ENCODE measurements around the gene SLC6A6.
"Not testable (repeated sequence)": the region's sequence is repeated elsewhere in the genome, so short reads cannot be mapped to it uniquely, and the experiment has no call there.

SLC6A6 gene

DNA sequence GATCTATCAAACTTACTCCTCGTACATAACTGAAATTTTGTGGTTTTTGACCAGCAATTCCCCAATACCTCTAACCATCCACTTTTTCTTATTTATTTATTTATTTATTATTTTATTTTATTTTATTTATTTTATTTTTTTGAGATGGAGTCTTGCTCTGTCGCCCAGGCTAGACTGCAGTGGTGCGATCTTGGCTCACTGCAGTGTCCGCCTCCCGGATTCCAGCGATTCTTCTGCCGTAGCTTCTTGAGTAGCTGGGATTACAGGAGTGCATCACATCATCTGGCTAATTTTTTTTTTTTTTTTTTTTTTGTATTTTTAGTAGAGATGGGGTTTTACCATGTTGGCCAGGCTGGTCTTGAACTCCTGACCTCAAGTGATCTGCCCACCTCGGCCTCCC, 35.3 kb downstream of the SLC6A6 start:
- DNase-seq (ENCODE audit: low spot score) = not testable (repeated sequence)

GRCh38 chr3:14438262-14438661, 35.9 kb downstream of the SLC6A6 start:
- no peak for DNase-seq (ENCODE audit: low spot score)

DNA sequence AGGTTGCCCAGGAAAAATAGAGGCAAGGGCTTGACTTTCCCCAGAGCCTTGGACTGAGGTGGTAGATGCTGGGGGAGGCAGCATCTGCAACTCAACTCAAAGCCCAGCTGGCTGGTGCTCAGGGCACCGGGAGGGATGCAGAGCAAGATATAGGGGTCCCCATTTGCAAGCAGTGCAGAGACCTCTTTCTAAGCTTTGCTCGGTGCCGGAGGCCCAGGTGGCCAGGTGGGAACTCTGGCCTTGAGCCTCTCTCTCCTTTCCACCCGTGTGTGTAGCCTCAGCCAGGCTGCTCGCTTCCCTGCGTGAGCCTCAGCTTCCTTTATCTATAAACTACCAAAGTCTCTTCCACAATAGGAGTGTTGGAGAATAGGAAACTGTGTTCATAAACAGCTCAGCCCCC, 36.5 kb downstream of the SLC6A6 start:
- no peak for DNase-seq (ENCODE audit: low spot score)

DNA sequence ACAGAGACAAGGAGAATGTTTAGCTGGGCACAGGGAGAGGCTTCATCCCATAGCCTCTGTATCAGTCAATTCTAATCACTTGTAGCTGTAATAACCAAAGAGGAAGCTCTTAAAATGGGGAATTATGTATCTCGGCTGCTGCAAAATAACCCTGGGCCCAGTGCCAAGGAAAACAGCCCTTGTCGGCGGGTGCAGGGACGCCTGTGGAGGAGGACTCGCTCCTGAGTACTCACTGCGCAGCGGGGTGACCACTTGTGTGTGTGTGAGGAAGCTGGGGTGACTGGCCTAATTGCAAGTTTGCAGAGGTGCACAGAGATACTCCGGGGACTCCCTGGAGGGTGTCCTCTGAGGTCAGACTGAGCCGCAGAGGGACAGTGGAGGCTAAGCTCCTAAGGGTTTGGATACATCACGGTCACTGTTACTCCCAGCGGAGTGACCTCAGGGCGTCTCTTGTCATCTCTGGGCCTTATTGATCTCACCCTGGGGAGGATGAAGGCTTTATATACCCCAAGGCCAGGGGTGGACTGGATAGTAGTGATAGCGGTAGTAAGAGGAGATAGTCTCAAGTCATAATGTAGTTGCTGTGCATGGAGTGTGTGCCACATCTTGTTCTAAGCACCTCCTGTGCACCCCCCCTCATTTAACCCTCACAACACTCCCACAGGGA, 37.2 kb downstream of the SLC6A6 start:
- no peak for DNase-seq (ENCODE audit: low spot score)

DNA sequence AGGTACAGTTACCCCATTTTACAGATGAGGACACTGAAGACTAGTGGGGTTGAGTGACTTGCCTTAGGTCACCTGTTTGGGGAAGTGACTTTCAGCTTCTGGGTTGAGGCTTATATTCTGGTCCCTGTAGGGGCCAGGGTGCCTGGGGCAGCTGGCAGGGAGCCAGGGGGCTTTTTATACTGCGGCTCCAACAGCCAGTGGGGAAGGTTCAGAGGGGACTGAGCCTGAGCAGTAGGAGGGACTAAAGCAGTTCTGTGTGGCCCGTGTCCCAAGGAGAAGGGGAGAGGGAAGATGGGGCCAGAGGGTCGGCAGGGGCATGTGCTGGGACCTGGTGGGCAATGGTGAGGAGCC, 37.7 kb downstream of the SLC6A6 start:
- DNase-seq (ENCODE audit: low spot score) = no peak

DNA sequence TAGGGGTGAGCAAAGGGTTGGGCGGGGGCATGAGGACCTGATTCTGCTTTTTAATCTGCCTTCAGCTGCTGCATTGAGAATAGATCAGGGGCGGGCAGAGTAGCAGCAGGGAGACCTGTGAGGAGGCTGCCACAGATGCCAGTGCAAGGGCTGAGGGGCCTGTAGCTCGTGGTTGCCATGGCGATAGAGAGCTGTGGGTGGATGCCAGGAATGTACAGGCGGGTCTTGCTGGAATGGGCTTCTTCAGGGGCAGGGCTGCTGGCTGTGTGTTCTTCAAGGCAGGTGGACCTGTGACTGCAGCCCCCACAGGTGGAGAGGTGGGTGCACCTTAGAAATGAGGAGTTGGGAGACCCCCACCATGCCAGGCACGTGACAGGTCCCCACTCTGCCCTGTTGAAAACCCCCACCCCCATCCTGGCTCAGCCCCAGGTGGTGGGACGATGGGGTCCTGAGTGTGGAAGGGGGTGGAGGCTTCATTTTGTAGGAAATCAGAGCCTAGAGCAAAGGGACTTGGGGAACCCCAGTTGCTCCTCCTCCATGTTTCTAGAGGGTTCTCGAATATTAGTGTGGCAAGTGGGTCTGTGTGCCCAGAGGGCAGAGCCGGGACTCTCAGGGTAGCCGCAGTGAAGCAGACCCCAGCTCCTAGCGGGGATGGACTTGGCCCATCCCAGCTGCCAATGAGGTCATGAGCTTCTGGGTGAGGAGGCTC, 38.3 kb downstream of the SLC6A6 start:
- DNase-seq (ENCODE audit: low spot score) = no peak

DNA sequence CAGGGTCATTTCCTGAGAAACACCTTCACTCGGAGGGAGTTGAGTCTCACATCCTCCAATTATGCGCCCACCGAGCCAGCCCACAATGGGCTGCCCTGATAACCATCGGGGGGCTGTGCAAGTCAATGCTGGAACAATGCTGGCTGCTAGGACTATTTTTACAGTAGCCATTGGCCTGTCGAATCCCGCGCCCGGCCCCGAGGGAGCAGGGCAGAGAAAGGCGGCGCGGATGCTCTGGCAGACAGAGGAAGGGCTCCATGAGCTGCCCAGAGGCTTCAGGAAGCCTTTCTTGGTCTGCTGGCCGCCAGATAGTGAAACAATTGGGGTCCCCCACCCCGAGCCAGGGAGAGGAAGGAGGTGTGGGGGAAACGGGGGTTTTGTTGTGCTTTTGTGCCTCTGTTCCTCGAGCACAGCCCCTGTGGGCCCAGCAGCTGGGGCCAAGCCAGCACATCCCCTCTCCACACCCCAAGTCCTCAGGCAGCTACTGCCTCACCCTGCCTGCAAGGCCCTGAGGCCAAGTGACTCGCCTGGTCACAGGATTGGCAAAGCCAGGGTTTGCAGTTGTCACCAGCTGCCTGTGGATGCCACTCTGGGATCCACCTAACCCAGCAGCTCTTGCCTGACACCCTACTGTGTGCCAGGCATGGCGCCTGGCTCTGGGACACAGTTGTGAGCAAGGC, 39.0 kb downstream of the SLC6A6 start:
- no peak for DNase-seq (ENCODE audit: low spot score)

- DNase-seq (ENCODE audit: low spot score) = no peak
Observed at GRCh38 chr3:14441920-14442300, 39.5 kb downstream of the SLC6A6 start.

DNA sequence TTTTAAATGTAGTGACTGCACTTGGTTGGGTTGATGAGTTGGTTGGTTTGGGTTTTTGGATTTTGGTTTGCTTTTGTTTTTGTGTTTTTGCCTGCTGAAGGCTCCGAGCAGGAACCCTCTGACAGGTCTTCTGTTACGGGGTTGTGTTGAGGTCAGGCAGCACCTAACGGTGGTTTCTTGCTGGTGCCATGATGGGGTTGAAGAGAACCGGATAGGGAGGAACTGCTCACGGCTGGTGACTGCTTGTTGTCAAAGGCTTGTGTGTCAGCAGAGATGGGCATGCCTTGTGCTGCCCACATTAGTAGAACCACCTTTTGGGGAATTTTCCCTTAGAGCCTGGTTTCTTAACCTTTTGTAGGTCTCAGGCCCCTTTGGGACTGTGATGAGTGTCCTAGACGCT, 42.0 kb downstream of the SLC6A6 start:
- DNase-seq (ENCODE audit: low spot score) = no peak

DNA sequence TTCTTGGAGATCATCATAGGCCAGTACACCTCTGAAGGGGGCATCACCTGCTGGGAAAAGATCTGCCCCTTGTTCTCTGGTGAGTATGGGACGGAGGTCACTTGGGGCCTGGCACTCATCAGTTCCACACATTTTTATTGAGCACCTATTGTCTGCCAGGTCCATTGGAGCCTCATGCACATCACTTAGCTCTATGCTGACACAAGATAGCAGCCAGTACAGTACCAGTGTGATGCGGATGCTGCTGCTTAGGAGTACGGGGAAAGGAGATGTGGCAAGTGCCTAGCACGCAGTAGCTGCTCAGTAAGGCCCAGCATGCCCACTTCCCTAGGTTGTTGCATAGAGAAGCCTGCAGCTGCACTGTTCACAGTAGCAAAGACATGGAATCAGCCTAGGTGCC, 43.4 kb downstream of the SLC6A6 start:
- DNase-seq (ENCODE audit: low spot score) = no peak

GRCh38 chr3:14446988-14447570, 44.7 kb downstream of the SLC6A6 start:
- DNase-seq (ENCODE audit: low spot score) = no peak

DNA sequence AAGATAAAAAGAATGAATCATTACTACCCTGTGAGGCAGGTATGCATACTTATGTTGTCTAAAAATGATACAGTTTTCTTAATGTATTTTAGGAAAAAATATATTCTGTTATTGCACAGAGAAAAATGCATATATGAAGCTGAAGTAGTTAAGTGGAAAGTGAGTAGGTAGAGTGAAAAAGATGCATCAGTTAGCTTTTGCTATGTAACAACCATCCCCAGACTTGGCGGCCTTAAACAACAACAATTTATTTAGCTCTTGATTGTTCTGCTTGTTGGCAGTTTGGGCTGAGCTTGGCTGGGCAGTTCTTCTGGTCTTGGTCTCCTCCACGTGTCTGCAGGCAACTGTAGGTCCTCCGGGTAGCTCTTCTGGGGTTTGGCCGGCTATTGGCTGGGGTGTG, 45.7 kb downstream of the SLC6A6 start:
- DNase-seq (ENCODE audit: low spot score) = no peak

- no peak for DNase-seq (ENCODE audit: low spot score)
Observed at GRCh38 chr3:14448756-14449727, 46.6 kb downstream of the SLC6A6 start.

DNA sequence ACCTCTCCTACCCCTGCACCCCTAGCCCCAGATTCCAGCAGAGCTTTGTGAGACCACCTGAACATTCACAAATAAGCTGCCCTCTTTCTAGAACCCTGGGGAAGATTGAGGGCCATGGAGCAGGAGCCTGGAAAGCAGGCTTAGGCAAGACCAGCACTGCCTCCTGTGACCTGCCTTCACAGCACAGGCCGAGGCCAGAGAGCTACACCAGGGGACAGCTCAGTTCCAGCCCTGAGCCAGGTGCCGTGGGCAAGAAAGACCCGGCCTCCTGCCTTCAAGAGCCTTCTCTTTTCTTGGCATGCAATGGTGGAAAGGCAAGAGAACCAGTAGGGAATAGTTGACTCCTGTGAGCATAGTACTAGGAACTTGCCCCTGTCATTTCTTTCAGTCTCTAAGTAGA, 48.1 kb downstream of the SLC6A6 start:
- DNase-seq (ENCODE audit: low spot score) = no peak

- DNase-seq (ENCODE audit: low spot score) = no peak
Observed at GRCh38 chr3:14450922-14451606, 48.7 kb downstream of the SLC6A6 start.

DNA sequence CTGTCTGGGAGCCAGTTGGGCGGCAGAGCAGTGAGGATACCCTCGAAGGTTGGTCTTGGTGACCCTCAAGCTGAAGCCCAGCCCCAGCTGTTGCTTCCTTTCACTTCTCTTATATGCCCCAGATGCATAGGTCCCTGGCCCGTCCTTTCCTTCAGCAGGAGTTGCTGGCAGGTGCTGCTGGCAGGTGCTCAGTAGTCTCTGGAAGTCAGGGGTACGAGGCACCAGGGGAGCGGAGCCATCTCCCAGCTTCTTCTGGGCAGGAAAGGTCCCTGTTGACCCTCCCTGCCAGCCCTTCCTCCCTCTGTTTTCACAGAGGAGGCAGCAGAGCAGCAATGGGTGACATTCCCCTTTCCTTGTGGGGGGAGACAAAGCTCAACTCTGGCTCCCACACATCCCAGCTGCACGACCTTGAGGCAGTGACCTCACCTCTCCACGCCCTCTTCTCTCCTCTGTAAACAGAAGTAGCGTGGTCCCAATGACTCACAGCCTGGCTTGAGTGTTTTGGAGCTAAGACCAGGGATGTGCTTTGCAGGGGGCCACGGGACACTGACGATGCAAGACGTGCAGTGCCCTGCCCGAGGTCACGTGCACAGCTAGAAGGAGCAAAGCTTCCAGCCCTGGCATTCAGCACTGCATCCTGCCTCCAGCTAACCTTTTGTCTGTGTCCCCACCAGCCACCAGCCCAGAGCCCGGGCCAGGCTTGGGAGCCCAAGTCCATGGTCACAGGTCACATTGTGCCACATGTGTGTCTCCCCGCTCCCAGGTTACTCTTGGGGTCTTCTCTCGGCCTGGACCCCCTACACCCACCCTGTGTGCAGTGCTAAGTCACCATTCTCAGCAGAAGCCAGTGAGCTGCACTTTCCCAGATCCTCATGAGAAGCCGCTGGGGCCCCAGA, 49.7 kb downstream of the SLC6A6 start:
- DNase-seq (ENCODE audit: low spot score) = peak; percentile 11

DNA sequence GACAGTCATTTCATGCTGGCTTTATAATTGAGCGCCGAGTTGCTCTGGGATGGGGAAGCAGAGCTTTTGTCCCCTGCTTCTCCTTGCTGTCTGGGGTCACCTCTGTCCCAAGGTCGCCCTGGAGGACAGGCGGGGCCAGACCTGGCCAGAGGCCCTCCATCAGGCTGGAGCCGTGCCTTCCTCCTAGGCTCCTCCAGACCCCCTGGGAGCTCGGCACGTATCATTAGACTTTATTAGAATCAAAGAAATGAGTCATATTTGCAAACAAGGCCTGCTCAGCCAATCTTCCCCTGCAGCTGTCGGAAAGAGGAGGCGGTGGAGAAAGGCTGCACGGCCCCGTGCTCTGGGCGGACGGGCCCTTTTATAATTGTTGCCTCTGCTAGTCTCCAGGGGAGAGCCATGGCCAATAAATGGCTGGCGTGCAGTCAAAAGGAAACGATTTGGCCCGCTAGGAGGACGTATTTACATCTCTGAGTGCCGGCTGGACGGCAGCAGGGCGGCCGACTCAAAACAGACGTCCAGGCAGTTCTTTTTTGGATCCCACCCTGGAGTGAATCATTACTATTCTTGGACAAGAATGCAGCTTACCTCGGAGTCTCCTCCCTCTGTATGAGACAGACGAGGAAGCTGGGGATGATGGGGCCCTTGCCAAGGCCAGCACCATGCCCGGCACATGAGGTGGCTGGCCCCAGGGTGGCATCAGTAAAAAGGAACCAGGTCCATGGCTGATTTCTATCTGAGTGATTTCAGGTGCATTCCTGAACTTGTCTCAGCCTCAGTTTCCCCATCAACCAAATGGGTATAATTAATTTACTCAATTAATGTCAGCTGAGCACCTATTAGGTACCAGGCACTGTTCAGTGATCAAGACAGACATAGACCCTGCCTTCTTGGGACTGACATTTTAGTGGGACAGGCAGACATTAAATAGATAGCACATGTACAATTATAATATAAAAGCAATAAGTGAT, 50.6 kb downstream of the SLC6A6 start:
- peak; percentile 43 for DNase-seq (ENCODE audit: low spot score)

- DNase-seq (ENCODE audit: low spot score) = no peak
Observed at GRCh38 chr3:14453876-14454638, 51.7 kb downstream of the SLC6A6 start.
